ENCODE data around the gene ARHGAP24. TPM values are rescaled to one million over a fixed set of nuclear protein-coding genes. Genes with fewer than 3 reads are reported as not detected.

ARHGAP24 gene
- polyA plus RNA-seq, 1 of the 3 experiments (the other 2 are of a cell fraction): 1.4 TPM

- no peaks in the 10 kb centered on the region for H3K27me3 ChIP-seq (ENCODE audit: insufficient read depth)
- H3F3A ChIP-seq (replicated peaks; ENCODE audit: insufficient read depth): peaks cover 13% of the 10 kb centered on the region
- H3K4me1 ChIP-seq (ENCODE audit: control insufficient read depth in 1 of 2, insufficient read depth in 2 of 2, low read depth in 1 of 2, low read length in 1 of 2): peaks cover 10 to 24% of the 10 kb centered on the region in 2 experiments; a peak in 3 of 4 replicates
- 65% methylated on average over 2 of the region's 2 CpGs for WGBS (ENCODE audit: low lambda C conversion rate)
- no peak for DNase-seq
- no peaks in the 10 kb centered on the region for H3K36me3 ChIP-seq (replicated peaks in 1 of 2; ENCODE audit: control insufficient read depth in 1 of 2, insufficient read depth in 2 of 2, low read length in 1 of 2)
- H3K27ac ChIP-seq (ENCODE audit: low read depth in 2 of 2, low read length in 1 of 2): no peak overlapping the region
- H3K9ac ChIP-seq: no peak overlapping the region
- CTCF ChIA-PET: interaction anchor here (1.0 to 16.5 kb wide), 2 partner anchors 9 to 237 kb away, joined by 3 to 159 read pairs; no protein-coding TSS in a partner anchor
- H3K9me2 ChIP-seq: no peaks in the 10 kb centered on the region
- no peaks in the 10 kb centered on the region for H3K9me3 ChIP-seq
- TF ChIP-seq TEAD4 (IDR thresholded peaks at IDR 0.05; ENCODE audit: borderline replicate concordance, insufficient read depth) (no peak), SIN3A (IDR thresholded peaks at IDR 0.05; ENCODE audit: borderline replicate concordance, low read depth, low read length) (no peak), CTCF (IDR thresholded peaks at IDR 0.05) (no peak), FOXJ3 (CRISPR knock-in tag; IDR thresholded peaks at IDR 0.05) (no peak), FOXM1 (IDR thresholded peaks at IDR 0.05; ENCODE audit: low read depth) (no peak), RFX5 (IDR thresholded peaks at IDR 0.05; ENCODE audit: low read length) (no peak), JUND (IDR thresholded peaks at IDR 0.05) (no peak), GABPA (IDR thresholded peaks at IDR 0.05; ENCODE audit: low read depth) (no peak), EZH2phosphoT487 (IDR thresholded peaks at IDR 0.05; ENCODE audit: borderline replicate concordance, low read depth) (no peak), USF1 (IDR thresholded peaks at IDR 0.05; ENCODE audit: borderline replicate concordance, low read depth) (no peak)
- POLR2A ChIA-PET: no interaction called here
- no peaks in the 10 kb centered on the region for H3K79me2 ChIP-seq (ENCODE audit: insufficient read depth)
- no peak overlapping the region for H3K4me3 ChIP-seq (ENCODE audit: low read depth in 2 of 2, low read length in 1 of 2)
- no peaks in the 10 kb centered on the region for H4K20me1 ChIP-seq (ENCODE audit: insufficient read depth)
- H2AFZ ChIP-seq (ENCODE audit: low read depth): no peak overlapping the region
- no peak overlapping the region for H3K4me2 ChIP-seq
Measured at GRCh38 chr4:86034616-86035015, 559.7 kb downstream of the ARHGAP24 start.

GRCh38 chr4:86035688-86036087 lies 560.7 kb downstream of the ARHGAP24 start:
- WGBS (ENCODE audit: low lambda C conversion rate): 100% methylated on average over 1 of the region's 1 CpG
- Histone ChIP-seq H3K9me3 (no peaks in the 10 kb centered on the region), H3K4me1 (ENCODE audit: control insufficient read depth in 1 of 2, insufficient read depth in 2 of 2, low read depth in 1 of 2, low read length in 1 of 2) (peaks cover 10 to 24% of the 10 kb centered on the region in 2 experiments; a peak in 3 of 4 replicates), H3K4me2 (no peak overlapping the region), H3K36me3 (replicated peaks in 1 of 2; ENCODE audit: control insufficient read depth in 1 of 2, insufficient read depth in 2 of 2, low read length in 1 of 2) (no peaks in the 10 kb centered on the region), H3F3A (replicated peaks; ENCODE audit: insufficient read depth) (peaks cover 13% of the 10 kb centered on the region), H3K27me3 (ENCODE audit: insufficient read depth) (no peaks in the 10 kb centered on the region), H3K79me2 (ENCODE audit: insufficient read depth) (no peaks in the 10 kb centered on the region), H3K4me3 (ENCODE audit: low read depth in 2 of 2, low read length in 1 of 2) (no peak overlapping the region), H3K27ac (ENCODE audit: low read depth in 2 of 2, low read length in 1 of 2) (no peak overlapping the region), H3K9me2 (no peaks in the 10 kb centered on the region), H2AFZ (ENCODE audit: low read depth) (no peak overlapping the region), H4K20me1 (ENCODE audit: insufficient read depth) (no peaks in the 10 kb centered on the region), H3K9ac (no peak overlapping the region)
- POLR2A ChIA-PET: no interaction called here
- no peak for TF ChIP-seq EP300 (IDR thresholded peaks at IDR 0.05; ENCODE audit: borderline replicate concordance in 1 of 2, low read depth in 1 of 2, low read length in 1 of 2)
- TF ChIP-seq MAX (IDR thresholded peaks at IDR 0.05; ENCODE audit: low read depth): no peak
- no peak for TF ChIP-seq TAF1 (IDR thresholded peaks at IDR 0.05; ENCODE audit: borderline replicate concordance, low read depth, low read length)
- no peak for TF ChIP-seq FOSL2 (IDR thresholded peaks at IDR 0.05; ENCODE audit: borderline replicate concordance, low read depth)
- CTCF ChIA-PET: interaction anchor here (1.0 to 16.5 kb wide), 2 partner anchors 8 to 238 kb away, joined by 3 to 159 read pairs; no protein-coding TSS in a partner anchor
- DNase-seq: no peak

All from SK-N-SH (cell line).